ENCODE data around the gene CARNS1. TPM values are rescaled to one million over a fixed set of nuclear protein-coding genes. Genes with fewer than 3 reads are reported as not detected.
A peak's percentile ranks its signal among the peaks of the same experiment; 100 is the strongest.

Gene CARNS1
- total and polyA plus RNA-seq, 9 of the 15 experiments (the other 6 are each of a cell fraction or from before 2014, with no cell fraction given) = 0.01 to 0.18 (median 0.06) TPM; not detected in 3

DNA sequence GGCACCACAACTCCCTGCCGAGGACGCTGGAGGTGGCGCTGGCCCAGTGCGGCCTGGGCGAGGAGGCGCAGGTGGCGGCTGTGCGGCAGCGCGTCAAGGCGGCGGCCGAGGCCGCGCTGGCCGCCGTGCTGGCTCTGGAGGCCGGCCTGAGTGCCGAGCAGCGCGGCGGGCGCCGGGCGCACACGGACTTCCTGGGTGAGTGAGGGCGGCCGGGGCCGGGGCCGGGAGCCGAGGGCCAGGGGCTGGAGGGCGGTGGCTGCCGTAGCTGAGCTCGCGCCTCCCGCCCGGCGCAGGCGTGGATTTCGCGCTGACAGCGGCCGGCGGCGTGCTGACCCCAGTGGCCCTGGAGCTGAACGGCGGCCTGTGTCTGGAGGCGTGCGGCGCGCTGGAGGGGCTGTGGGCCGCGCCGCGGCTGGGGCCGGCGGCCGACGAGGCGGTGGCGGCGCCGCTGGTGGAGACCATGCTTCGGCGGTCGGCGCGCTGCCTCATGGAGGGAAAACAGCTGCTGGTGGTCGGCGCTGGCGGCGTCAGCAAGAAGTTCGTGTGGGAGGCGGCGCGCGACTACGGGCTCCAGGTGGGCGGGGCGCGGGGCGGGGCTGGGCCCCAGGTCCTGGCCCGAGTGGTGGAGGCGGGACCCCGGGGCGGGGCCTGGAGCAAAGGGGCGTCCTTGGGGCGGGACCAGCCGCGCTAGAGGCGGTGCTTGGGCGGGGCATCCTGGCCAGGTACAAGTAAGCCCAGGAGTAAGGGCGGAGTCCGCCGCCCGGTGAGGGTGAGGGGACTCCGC lies 5.4 kb downstream of the CARNS1 start (continued):
- no peak for TF ChIP-seq CBX8 (IDR thresholded peaks at IDR 0.05; ENCODE audit: borderline replicate concordance, extremely low read depth, low read depth, low read length, poor library complexity, severe bottlenecking)
- TF ChIP-seq, protein P1, sequence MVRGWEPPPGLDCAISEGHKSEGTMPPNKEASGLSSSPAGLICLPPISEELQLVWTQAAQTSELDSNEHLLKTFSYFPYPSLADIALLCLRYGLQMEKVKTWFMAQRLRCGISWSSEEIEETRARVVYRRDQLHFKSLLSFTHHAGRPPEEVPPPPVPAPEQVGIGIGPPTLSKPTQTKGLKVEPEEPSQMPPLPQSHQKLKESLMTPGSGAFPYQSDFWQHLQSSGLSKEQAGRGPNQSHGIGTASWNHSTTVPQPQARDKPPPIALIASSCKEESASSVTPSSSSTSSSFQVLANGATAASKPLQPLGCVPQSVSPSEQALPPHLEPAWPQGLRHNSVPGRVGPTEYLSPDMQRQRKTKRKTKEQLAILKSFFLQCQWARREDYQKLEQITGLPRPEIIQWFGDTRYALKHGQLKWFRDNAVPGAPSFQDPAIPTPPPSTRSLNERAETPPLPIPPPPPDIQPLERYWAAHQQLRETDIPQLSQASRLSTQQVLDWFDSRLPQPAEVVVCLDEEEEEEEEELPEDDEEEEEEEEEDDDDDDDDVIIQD (CRISPR knock-in tag; IDR thresholded peaks at IDR 0.05) = no peak
- TF ChIP-seq, protein P2, sequence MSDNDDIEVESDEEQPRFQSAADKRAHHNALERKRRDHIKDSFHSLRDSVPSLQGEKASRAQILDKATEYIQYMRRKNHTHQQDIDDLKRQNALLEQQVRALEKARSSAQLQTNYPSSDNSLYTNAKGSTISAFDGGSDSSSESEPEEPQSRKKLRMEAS (CRISPR knock-in tag; IDR thresholded peaks at IDR 0.05) = peak; percentile 54; the same call in 1 of the 2 replicates
- TF ChIP-seq RBM14 (IDR thresholded peaks at IDR 0.05; ENCODE audit: borderline replicate concordance, insufficient read depth, low read depth, low read length) = no peak
- TF ChIP-seq, protein P3, sequence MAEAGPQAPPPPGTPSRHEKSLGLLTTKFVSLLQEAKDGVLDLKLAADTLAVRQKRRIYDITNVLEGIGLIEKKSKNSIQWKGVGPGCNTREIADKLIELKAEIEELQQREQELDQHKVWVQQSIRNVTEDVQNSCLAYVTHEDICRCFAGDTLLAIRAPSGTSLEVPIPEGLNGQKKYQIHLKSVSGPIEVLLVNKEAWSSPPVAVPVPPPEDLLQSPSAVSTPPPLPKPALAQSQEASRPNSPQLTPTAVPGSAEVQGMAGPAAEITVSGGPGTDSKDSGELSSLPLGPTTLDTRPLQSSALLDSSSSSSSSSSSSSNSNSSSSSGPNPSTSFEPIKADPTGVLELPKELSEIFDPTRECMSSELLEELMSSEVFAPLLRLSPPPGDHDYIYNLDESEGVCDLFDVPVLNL (CRISPR knock-in tag; IDR thresholded peaks at IDR 0.05; ENCODE audit: low read depth) = no peak
- TF ChIP-seq TARDBP (IDR thresholded peaks at IDR 0.05) = no peak
- no peak for TF ChIP-seq ZNF224 (CRISPR knock-in tag; IDR thresholded peaks at IDR 0.05)
- TF ChIP-seq TGIF2 (CRISPR knock-in tag; IDR thresholded peaks at IDR 0.05) = no peak
- no peak for TF ChIP-seq MYBL2 (IDR thresholded peaks at IDR 0.05; ENCODE audit: low read depth)
- no peak for TF ChIP-seq MYBL2 (CRISPR knock-in tag; IDR thresholded peaks at IDR 0.05; ENCODE audit: borderline replicate concordance)
- TF ChIP-seq SAFB2 (IDR thresholded peaks at IDR 0.05; ENCODE audit: borderline replicate concordance, low read depth, low read length, severe bottlenecking) = no peak
- TF ChIP-seq, protein P4, sequence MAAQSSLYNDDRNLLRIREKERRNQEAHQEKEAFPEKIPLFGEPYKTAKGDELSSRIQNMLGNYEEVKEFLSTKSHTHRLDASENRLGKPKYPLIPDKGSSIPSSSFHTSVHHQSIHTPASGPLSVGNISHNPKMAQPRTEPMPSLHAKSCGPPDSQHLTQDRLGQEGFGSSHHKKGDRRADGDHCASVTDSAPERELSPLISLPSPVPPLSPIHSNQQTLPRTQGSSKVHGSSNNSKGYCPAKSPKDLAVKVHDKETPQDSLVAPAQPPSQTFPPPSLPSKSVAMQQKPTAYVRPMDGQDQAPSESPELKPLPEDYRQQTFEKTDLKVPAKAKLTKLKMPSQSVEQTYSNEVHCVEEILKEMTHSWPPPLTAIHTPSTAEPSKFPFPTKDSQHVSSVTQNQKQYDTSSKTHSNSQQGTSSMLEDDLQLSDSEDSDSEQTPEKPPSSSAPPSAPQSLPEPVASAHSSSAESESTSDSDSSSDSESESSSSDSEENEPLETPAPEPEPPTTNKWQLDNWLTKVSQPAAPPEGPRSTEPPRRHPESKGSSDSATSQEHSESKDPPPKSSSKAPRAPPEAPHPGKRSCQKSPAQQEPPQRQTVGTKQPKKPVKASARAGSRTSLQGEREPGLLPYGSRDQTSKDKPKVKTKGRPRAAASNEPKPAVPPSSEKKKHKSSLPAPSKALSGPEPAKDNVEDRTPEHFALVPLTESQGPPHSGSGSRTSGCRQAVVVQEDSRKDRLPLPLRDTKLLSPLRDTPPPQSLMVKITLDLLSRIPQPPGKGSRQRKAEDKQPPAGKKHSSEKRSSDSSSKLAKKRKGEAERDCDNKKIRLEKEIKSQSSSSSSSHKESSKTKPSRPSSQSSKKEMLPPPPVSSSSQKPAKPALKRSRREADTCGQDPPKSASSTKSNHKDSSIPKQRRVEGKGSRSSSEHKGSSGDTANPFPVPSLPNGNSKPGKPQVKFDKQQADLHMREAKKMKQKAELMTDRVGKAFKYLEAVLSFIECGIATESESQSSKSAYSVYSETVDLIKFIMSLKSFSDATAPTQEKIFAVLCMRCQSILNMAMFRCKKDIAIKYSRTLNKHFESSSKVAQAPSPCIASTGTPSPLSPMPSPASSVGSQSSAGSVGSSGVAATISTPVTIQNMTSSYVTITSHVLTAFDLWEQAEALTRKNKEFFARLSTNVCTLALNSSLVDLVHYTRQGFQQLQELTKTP (IDR thresholded peaks at IDR 0.05; ENCODE audit: low read depth in 1 of 2, partially characterized antibody in 2 of 2) = no peak
- no peak for TF ChIP-seq HMG20B (CRISPR knock-in tag; IDR thresholded peaks at IDR 0.05)
- TF ChIP-seq ZNF507 (tag; conservative IDR thresholded peaks at IDR 0.05) = no peak
- TF ChIP-seq ZFP1 (CRISPR knock-in tag; IDR thresholded peaks at IDR 0.05) = no peak
- no peak for TF ChIP-seq ADNP (tag; IDR thresholded peaks at IDR 0.05)
- peak; percentile 66; the same call in 1 of the 2 replicates for TF ChIP-seq SMAD4 (CRISPR knock-in tag; conservative IDR thresholded peaks at IDR 0.05)
- TF ChIP-seq, protein P5, sequence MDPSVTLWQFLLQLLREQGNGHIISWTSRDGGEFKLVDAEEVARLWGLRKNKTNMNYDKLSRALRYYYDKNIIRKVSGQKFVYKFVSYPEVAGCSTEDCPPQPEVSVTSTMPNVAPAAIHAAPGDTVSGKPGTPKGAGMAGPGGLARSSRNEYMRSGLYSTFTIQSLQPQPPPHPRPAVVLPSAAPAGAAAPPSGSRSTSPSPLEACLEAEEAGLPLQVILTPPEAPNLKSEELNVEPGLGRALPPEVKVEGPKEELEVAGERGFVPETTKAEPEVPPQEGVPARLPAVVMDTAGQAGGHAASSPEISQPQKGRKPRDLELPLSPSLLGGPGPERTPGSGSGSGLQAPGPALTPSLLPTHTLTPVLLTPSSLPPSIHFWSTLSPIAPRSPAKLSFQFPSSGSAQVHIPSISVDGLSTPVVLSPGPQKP (CRISPR knock-in tag; IDR thresholded peaks at IDR 0.05) = no peak
- TF ChIP-seq THRAP3 (IDR thresholded peaks at IDR 0.05; ENCODE audit: borderline replicate concordance) = no peak

All from K562 (cell line).